ENCODE measurements around the gene OR2F1.

DNA sequence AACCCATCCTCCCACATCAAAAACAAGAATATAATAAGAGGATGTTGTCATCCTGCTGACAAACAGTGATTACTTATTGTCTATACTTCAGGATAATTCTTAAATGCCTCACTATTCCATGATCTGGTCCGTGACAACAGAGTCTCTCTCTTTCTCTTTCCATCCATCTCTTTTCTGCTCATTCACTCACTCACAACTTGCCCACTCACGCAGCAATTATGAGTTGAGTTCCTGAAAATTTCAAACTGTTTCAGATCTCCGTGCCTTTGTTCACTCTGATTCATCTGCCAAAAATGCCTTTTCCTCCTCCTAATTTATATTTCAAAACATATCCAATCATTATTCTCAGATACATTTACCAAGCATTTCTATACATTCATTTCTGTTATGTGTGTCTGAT is 46.9 kb downstream of the OR2F1 start:
- TF ChIP-seq TCF12 (IDR thresholded peaks at IDR 0.05; ENCODE audit: low read depth, low read length) (no peak), ZNF207 (IDR thresholded peaks at IDR 0.05; ENCODE audit: borderline replicate concordance) (no peak), POLR2A (IDR thresholded peaks at IDR 0.05; ENCODE audit: low read depth, low read length) (no peak), EGR1 (IDR thresholded peaks at IDR 0.05; ENCODE audit: borderline replicate concordance in 1 of 2, low read depth in 2 of 2, low read length in 2 of 2) (no peak), RAD21 (IDR thresholded peaks at IDR 0.05; ENCODE audit: insufficient read depth, low read depth, low read length) (no peak), WRNIP1 (IDR thresholded peaks at IDR 0.05; ENCODE audit: borderline replicate concordance, low read depth, low read length) (no peak), ZNF274 (IDR thresholded peaks at IDR 0.05; ENCODE audit: insufficient read depth, insufficient read length) (no peak), ETV6 (conservative IDR thresholded peaks at IDR 0.05 in 1 of 2, IDR thresholded peaks at IDR 0.05 in 1 of 2; ENCODE audit: borderline replicate concordance in 1 of 2, low read depth in 1 of 2) (no peak), IRF5 (IDR thresholded peaks at IDR 0.05; ENCODE audit: borderline replicate concordance) (no peak), SP1 (IDR thresholded peaks at IDR 0.05; ENCODE audit: low read depth, low read length) (no peak), TCF3 (IDR thresholded peaks at IDR 0.05; ENCODE audit: borderline replicate concordance, insufficient read depth, low read depth, low read length) (no peak), CREM (IDR thresholded peaks at IDR 0.05; ENCODE audit: low read depth) (no peak), CBX3 (IDR thresholded peaks at IDR 0.05; ENCODE audit: borderline replicate concordance, low read depth) (no peak)
